HepG2 (cell line): ENCODE results near the gene MISP3. TPM values are rescaled to one million over a fixed set of nuclear protein-coding genes. Genes with fewer than 3 reads are reported as not detected.

ENCODE experiments used
- ATAC-seq: fragments of 200-7000 bp; cut with Tn5 transposase; 3 replicates; pipeline ENCODE4 v1.9.1; 2020; ENCODE audit warnings: mild to moderate bottlenecking, moderate library complexity
- BruUV-seq: library from RNA; stranded (reverse); fragments of 400-500 nt; replicated peaks from 2 replicates; lab custom pipeline; 2021; lab: Mats Ljungman, UMichigan
- CTCF ChIA-PET: fragments of 300-600 bp; formaldehyde crosslinking; extraction: SDS; loops from one replicate; lab custom pipeline; 2021; ENCODE audit warnings: low total read pairs, inconsistent platforms, low intra/inter-chr PET ratio; lab: Yijun Ruan, JAX
- POLR2A ChIA-PET: fragments of 350-600 bp; sonication (Branson Sonifier 250); formaldehyde crosslinking; loops from one replicate; lab custom pipeline; 2020; ENCODE audit warnings: antibody characterized with exemption, inconsistent platforms; lab: Yijun Ruan, JAX
- DNase-seq: peaks from one replicate; pipeline ENCODE4 v3.0.0-alpha.2; 2015; ENCODE audit warnings: low spot score
- FAIRE-seq: peaks from 3 replicates; lab custom pipeline; 2011; peaks lifted over from hg19 to GRCh38; lab: Jason Lieb, UNC
- H2AFZ ChIP-seq: one replicate; pipeline ENCODE4 v1.6.1; 2011; ENCODE audit warnings: low read length, inconsistent platforms
- H3K27ac ChIP-seq: fragments of 300-600 bp; 3 replicates; pipeline ENCODE4 v1.8.0; 2011; ENCODE audit warnings: mixed run types, mild to moderate bottlenecking, mixed read lengths, low read length, inconsistent platforms; ENCODE audit not compliant: insufficient read depth; ENCODE audit errors: extremely low read length
- H3K27me3 ChIP-seq, 2 experiments: fragments of 200-600 bp in 1 of 2; 2 replicates in 1 of 2; 3 replicates in 1 of 2; pipeline versions ENCODE4 v1.6.0 to v1.8.0; 2011; ENCODE audit warnings: low read length in 2 of 2, mild to moderate bottlenecking in 2 of 2, moderate library complexity in 2 of 2, inconsistent platforms in 1 of 2; ENCODE audit not compliant: insufficient read depth in 2 of 2, control insufficient read depth in 1 of 2
- H3K36me3 ChIP-seq, 2 experiments: fragments of 200-600 bp in 1 of 2; replicated peaks in 1 of 2; 2 replicates in 1 of 2; 3 replicates in 1 of 2; pipeline versions ENCODE4 v1.5.1 to v1.8.0; 2011; ENCODE audit warnings: low read length in 2 of 2, inconsistent platforms in 1 of 2; ENCODE audit not compliant: insufficient read depth in 2 of 2, control insufficient read depth in 1 of 2
- H3K4me1 ChIP-seq: 2 replicates; pipeline ENCODE4 v1.5.1; 2012; ENCODE audit warnings: low read length, inconsistent platforms; ENCODE audit not compliant: insufficient read depth
- H3K4me2 ChIP-seq: 2 replicates; pipeline ENCODE4 v1.6.0; 2011; ENCODE audit warnings: low read depth, low read length, inconsistent platforms
- H3K4me3 ChIP-seq, 3 experiments: fragments of 200-600 bp in 1 of 3; sonication (generic), shearing (Covaris generic) in 1 of 3; replicated peaks in 1 of 3; 2 replicates each; pipeline ENCODE4 v1.5.1; 2011 to 2016; ENCODE audit warnings: low read length in 3 of 3, inconsistent platforms in 2 of 3, low read depth in 2 of 3, mild to moderate bottlenecking in 2 of 3, control low read depth in 1 of 3, mixed read lengths in 1 of 3; ENCODE audit not compliant: insufficient read depth in 1 of 3
- H3K79me2 ChIP-seq: one replicate; pipeline ENCODE4 v1.6.1; 2011; ENCODE audit warnings: low read length, inconsistent platforms; ENCODE audit not compliant: insufficient read depth
- H3K9ac ChIP-seq: 2 replicates; pipeline ENCODE4 v1.6.0; 2011; ENCODE audit warnings: mild to moderate bottlenecking, low read depth, low read length, inconsistent platforms; ENCODE audit not compliant: insufficient read depth
- H3K9me3 ChIP-seq: 2 replicates; pipeline ENCODE4 v1.5.1; 2012; ENCODE audit warnings: mild to moderate bottlenecking, low read length
- H4K20me1 ChIP-seq: 2 replicates; pipeline ENCODE4 v1.6.0; 2011; ENCODE audit warnings: inconsistent platforms, mild to moderate bottlenecking, low read length, moderate library complexity; ENCODE audit not compliant: insufficient read depth
- AGO1 ChIP-seq: fragments of 200-400 bp; formaldehyde crosslinking; IDR thresholded peaks from 2 replicates; pipeline ENCODE4 v1.6.1; 2017; ENCODE audit warnings: mild to moderate bottlenecking, low read depth, low read length, moderate library complexity; ENCODE audit not compliant: poor library complexity, severe bottlenecking
- CREM ChIP-seq, 2 experiments: sonication (generic) in 1 of 2; formaldehyde crosslinking in 1 of 2; IDR thresholded peaks; 2 replicates each; pipeline versions ENCODE4 v1.4.0 to v1.6.1; 2016 to 2020; ENCODE audit warnings: antibody characterized with exemption in 1 of 2, mild to moderate bottlenecking in 1 of 2, missing genetic modification reagents in 1 of 2
- FOXK1 ChIP-seq: sonication (generic); formaldehyde crosslinking; IDR thresholded peaks from 2 replicates; pipeline ENCODE4 v1.4.0; 2020; ENCODE audit warnings: low read depth, missing genetic modification reagents, borderline replicate concordance
- GTF3A ChIP-seq: sonication (generic); formaldehyde crosslinking; conservative IDR thresholded peaks from 2 replicates; pipeline ENCODE4 v1.4.0; 2020; ENCODE audit warnings: mild to moderate bottlenecking, missing genetic modification reagents
- JUN ChIP-seq: sonication (generic); formaldehyde crosslinking; IDR thresholded peaks from 2 replicates; pipeline ENCODE4 v1.4.0; 2020; ENCODE audit warnings: mild to moderate bottlenecking, missing genetic modification reagents
- RFX1 ChIP-seq: fragments of 450-650 bp; IDR thresholded peaks from 2 replicates; pipeline ENCODE4 v1.6.1; 2017
- TBL1XR1 ChIP-seq: fragments of 150-350 bp; IDR thresholded peaks from 2 replicates; pipeline ENCODE4 v1.6.1; 2014; ENCODE audit warnings: borderline replicate concordance, low read length; ENCODE audit not compliant: partially characterized antibody
- ZHX1 ChIP-seq: sonication (generic); formaldehyde crosslinking; IDR thresholded peaks from 2 replicates; pipeline ENCODE4 v1.8.1; 2022; ENCODE audit warnings: low read depth, mild to moderate bottlenecking, missing genetic modification reagents
- ZNF619 ChIP-seq: sonication (generic); formaldehyde crosslinking; IDR thresholded peaks from 2 replicates; pipeline ENCODE4 v1.4.0; 2020; ENCODE audit warnings: mild to moderate bottlenecking, missing genetic modification reagents
- WGBS: methylation state at CpG from one replicate; pipeline ENCODE4 v1.1.6; 2017; ENCODE audit warnings: low lambda C conversion rate; 5-methylcytosine and 5-hydroxymethylcytosine counted together
- in situ Hi-C: cut with HindIII; loops from 2 replicates; pipeline ENCODE4 v1.10.0; 2017; ENCODE audit warnings: low pct_unique_long_range_greater_than_20kb; ENCODE audit not compliant: extremely low pct_ligation_motif_present
- intact Hi-C: fragments of 100-400 bp; cut with micrococcal nuclease; formaldehyde crosslinking; loops from one replicate; pipeline ENCODE4 v1.10.0; 2022; ENCODE audit not compliant: unreplicated experiment
- polyA plus RNA-seq, 8 experiments: library from polyadenylated mRNA; depleted of rRNA in 3 of 8; stranded (reverse) in 7 of 8; unstranded in 1 of 8; fragments of >200 nt; fragmentation: Illumina TruSeq in 4 of 8; extraction: Trizol in 4 of 8; gene quantifications; 2 replicates each; pipeline versions ENCODE4 v1.2.1 to v1.2.3, GENCODE V29; 2011 to 2016; ENCODE audit warnings: low read depth in 4 of 8, missing spikeins in 1 of 8, mixed read lengths in 1 of 8; ENCODE audit not compliant: insufficient read depth in 1 of 8
- total RNA-seq, 5 experiments: library from RNA; depleted of rRNA; stranded (reverse); fragments of >200 nt; fragmentation: Illumina TruSeq; extraction: Trizol; gene quantifications; 2 replicates each; pipeline ENCODE4 v1.2.3, GENCODE V29; 2016; ENCODE audit warnings: low read depth in 1 of 5
- TF ChIP-seq, protein P1 (sequence below): sonication (generic); formaldehyde crosslinking; IDR thresholded peaks from 2 replicates; pipeline ENCODE4 v1.5.1; 2020; ENCODE audit warnings: mild to moderate bottlenecking, moderate library complexity, missing genetic modification reagents
- TF ChIP-seq, protein P2 (sequence below): sonication (generic); formaldehyde crosslinking; IDR thresholded peaks from 2 replicates; pipeline ENCODE4 v1.4.0; 2020; ENCODE audit warnings: missing genetic modification reagents
- TF ChIP-seq, protein P3 (sequence below): sonication (generic); formaldehyde crosslinking; IDR thresholded peaks from 2 replicates; pipeline ENCODE4 v1.5.0; 2020; ENCODE audit warnings: mild to moderate bottlenecking, missing genetic modification reagents, borderline replicate concordance

The MISP3 gene
- total and polyA plus RNA-seq, 2 of the 13 experiments (the other 11 are each of a cell fraction or from before 2014, with no cell fraction given) = 2.5 to 5.4 TPM

DNA sequence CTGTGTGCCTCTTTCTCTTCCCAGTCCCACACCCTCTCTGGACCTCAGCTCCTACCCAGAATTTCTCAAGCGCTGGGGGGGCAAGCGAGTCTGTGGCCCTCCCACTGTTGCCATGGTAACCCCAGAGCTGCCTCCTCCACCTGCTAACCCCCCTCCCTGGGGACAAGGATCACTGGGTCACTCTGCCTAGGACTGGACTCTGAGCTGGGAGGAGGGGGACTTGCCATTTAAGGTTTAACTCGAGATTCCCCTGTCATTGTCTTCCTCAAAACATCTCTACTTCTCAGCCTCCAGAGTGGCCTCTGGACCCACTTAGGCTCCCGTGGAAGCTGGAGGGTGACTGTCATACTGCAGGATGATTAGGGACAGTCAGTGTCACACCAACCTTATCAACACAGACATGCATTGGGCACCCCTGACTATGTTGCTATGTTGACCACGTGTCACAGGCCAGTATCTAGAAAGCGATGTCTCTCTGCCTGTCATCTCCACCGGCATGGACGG lies 12.9 kb upstream of the MISP3 start:
- no peaks in the 10 kb centered on the region for H3K79me2 ChIP-seq
- intact Hi-C loops = no loop called here
- peaks cover 39% of the 10 kb centered on the region for H3K4me1 ChIP-seq
- no TSS peak for BruUV-seq
- no peak overlapping the region for H2AFZ ChIP-seq
- CTCF ChIA-PET = interaction anchor here (2.3 kb wide), 1 partner anchor 14 kb away, joined by 15 read pairs; the partner anchor contains the start of gene MISP3
- no peaks in the 10 kb centered on the region for H3K36me3 ChIP-seq
- H3K9ac ChIP-seq = peak overlapping the region; percentile 10; the same call in 1 of the 2 replicates
- POLR2A ChIA-PET = interaction anchor here (1.2 to 5.7 kb wide), 6 partner anchors 8 to 53 kb away, joined by 3 to 62 read pairs (median 4); partner anchors contain the start of genes MISP3 and RFX1
- H3K9me3 ChIP-seq = no peaks in the 10 kb centered on the region
- H3K4me3 ChIP-seq = peak overlapping the region in 1 of 3 experiments; percentile 24; a peak in 2 of 6 replicates
- WGBS = 0% methylated on average over 4 of the region's 8 CpGs
- H4K20me1 ChIP-seq = no peaks in the 10 kb centered on the region
- in situ Hi-C loops = loop anchor here (25.0 kb wide), 1 partner anchor 297 kb away; the partner anchor contains the start of genes C19orf53 and MRI1
- peak overlapping the region; percentile 81 for H3K27ac ChIP-seq
- peak overlapping the region; percentile 71 for H3K4me2 ChIP-seq
- DNase-seq = peak; percentile 87
- peak; percentile 74 for ATAC-seq
- peak; percentile 98 for FAIRE-seq
- no peaks in the 10 kb centered on the region for H3K27me3 ChIP-seq
- TF ChIP-seq GTF3A (CRISPR knock-in tag) = no peak
- TF ChIP-seq, protein P1, sequence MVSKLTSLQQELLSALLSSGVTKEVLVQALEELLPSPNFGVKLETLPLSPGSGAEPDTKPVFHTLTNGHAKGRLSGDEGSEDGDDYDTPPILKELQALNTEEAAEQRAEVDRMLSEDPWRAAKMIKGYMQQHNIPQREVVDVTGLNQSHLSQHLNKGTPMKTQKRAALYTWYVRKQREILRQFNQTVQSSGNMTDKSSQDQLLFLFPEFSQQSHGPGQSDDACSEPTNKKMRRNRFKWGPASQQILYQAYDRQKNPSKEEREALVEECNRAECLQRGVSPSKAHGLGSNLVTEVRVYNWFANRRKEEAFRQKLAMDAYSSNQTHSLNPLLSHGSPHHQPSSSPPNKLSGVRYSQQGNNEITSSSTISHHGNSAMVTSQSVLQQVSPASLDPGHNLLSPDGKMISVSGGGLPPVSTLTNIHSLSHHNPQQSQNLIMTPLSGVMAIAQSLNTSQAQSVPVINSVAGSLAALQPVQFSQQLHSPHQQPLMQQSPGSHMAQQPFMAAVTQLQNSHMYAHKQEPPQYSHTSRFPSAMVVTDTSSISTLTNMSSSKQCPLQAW = peak; percentile 64
- no peak for TF ChIP-seq JUN
- TF ChIP-seq, protein P2, sequence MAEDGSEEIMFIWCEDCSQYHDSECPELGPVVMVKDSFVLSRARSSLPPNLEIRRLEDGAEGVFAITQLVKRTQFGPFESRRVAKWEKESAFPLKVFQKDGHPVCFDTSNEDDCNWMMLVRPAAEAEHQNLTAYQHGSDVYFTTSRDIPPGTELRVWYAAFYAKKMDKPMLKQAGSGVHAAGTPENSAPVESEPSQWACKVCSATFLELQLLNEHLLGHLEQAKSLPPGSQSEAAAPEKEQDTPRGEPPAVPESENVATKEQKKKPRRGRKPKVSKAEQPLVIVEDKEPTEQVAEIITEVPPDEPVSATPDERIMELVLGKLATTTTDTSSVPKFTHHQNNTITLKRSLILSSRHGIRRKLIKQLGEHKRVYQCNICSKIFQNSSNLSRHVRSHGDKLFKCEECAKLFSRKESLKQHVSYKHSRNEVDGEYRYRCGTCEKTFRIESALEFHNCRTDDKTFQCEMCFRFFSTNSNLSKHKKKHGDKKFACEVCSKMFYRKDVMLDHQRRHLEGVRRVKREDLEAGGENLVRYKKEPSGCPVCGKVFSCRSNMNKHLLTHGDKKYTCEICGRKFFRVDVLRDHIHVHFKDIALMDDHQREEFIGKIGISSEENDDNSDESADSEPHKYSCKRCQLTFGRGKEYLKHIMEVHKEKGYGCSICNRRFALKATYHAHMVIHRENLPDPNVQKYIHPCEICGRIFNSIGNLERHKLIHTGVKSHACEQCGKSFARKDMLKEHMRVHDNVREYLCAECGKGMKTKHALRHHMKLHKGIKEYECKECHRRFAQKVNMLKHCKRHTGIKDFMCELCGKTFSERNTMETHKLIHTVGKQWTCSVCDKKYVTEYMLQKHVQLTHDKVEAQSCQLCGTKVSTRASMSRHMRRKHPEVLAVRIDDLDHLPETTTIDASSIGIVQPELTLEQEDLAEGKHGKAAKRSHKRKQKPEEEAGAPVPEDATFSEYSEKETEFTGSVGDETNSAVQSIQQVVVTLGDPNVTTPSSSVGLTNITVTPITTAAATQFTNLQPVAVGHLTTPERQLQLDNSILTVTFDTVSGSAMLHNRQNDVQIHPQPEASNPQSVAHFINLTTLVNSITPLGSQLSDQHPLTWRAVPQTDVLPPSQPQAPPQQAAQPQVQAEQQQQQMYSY = no peak
- peak; percentile 88 for TF ChIP-seq RFX1
- no peak for TF ChIP-seq AGO1
- TF ChIP-seq ZHX1 (CRISPR knock-in tag) = 0 out of 2 replicates have a peak, but pooled peaks have one; percentile 24
- TF ChIP-seq TBL1XR1 = peak; percentile 43
- TF ChIP-seq FOXK1 (CRISPR knock-in tag) = peak; percentile 48; the same call in 1 of the 2 replicates
- TF ChIP-seq CREM (IDR thresholded peaks at IDR 0.05) = peak; percentile 68; the same call in 1 of the 2 replicates
- no peak for TF ChIP-seq CREM (CRISPR knock-in tag; IDR thresholded peaks at IDR 0.05)
- TF ChIP-seq ZNF619 = no peak
- TF ChIP-seq, protein P3, sequence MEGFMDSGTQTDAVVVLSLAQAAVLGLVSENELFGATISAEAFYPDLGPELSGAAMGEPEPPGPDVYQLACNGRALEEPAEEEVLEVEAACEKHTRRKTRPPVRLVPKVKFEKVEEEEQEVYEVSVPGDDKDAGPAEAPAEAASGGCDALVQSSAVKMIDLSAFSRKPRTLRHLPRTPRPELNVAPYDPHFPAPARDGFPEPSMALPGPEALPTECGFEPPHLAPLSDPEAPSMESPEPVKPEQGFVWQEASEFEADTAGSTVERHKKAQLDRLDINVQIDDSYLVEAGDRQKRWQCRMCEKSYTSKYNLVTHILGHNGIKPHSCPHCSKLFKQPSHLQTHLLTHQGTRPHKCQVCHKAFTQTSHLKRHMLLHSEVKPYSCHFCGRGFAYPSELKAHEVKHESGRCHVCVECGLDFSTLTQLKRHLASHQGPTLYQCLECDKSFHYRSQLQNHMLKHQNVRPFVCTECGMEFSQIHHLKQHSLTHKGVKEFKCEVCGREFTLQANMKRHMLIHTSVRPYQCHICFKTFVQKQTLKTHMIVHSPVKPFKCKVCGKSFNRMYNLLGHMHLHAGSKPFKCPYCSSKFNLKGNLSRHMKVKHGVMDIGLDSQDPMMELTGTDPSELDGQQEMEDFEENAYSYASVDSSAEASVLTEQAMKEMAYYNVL (CRISPR knock-in tag) = peak; percentile 73; the same call in 1 of the 2 replicates
